Mucosa of descending colon (tissue), 3 donors: Measurements from ENCODE around the gene LEKR1. TPM values are rescaled to one million over a fixed set of nuclear protein-coding genes. Genes with fewer than 3 reads are reported as not detected.
"Not testable (repeated sequence)": the region's sequence is repeated elsewhere in the genome, so short reads cannot be mapped to it uniquely, and the experiment has no call there.

Experiments used
- ATAC-seq: fragments of 200-7000 bp; cut with Tn5 transposase; one replicate; pipeline ENCODE4 v1.9.1; 2020; ENCODE audit warnings: mild to moderate bottlenecking, moderate library complexity
- DNase-seq, 3 donors: peaks; one replicate each; pipeline ENCODE4 v3.0.0-alpha.2; 2020
- H3K36me3 ChIP-seq: fragments of 200-600 bp; one replicate; pipeline ENCODE4 v1.8.0; 2021; ENCODE audit warnings: low read depth, mild to moderate bottlenecking
- H3K4me1 ChIP-seq: fragments of 200-600 bp; one replicate; pipeline ENCODE4 v1.8.0; 2021; ENCODE audit warnings: low read depth, mild to moderate bottlenecking
- H3K4me3 ChIP-seq: fragments of 200-600 bp; one replicate; pipeline ENCODE4 v1.8.0; 2021; ENCODE audit warnings: mild to moderate bottlenecking
- H3K9me3 ChIP-seq: fragments of 200-600 bp; one replicate; pipeline ENCODE4 v1.8.0; 2021; ENCODE audit warnings: mild to moderate bottlenecking
- intact Hi-C, 2 donors: fragments of 100-400 bp; cut with DNase I in 1 of 2; cut with micrococcal nuclease in 1 of 2; formaldehyde crosslinking; loops; one replicate each; pipeline versions ENCODE4 v1.11.0 to v1.11.1; 2022; cut with DNase I, micrococcal nuclease
- total RNA-seq, 3 donors: library from RNA; stranded (reverse); fragmentation: NEBNext Ultra II Directional in 2 of 3; extraction: Animal tissue kit (Norgen Biotek cat#: 25700) in 2 of 3; gene quantifications; one replicate each; pipeline versions ENCODE4 v1.2.1 to v1.2.4, GENCODE V29; 2021 to 2023
- TF ChIP-seq, protein P1 (sequence below): fragments of 200-600 bp; IDR thresholded peaks from one replicate; pipeline ENCODE4 v1.8.0; 2022; ENCODE audit warnings: antibody characterized with exemption, mild to moderate bottlenecking
- donor health status: DM: no; HTN: no; CAD: no; lungs with moderate emphysema.
- donor health status: DM: no; HTN: no; CAD: no.
- donor health status: DM: no; HTN: yes; CAD: no.

LEKR1 gene
- total RNA-seq, 3 donors from 2014 or later: 1.9 to 3.5 (median 1.9) TPM

DNA sequence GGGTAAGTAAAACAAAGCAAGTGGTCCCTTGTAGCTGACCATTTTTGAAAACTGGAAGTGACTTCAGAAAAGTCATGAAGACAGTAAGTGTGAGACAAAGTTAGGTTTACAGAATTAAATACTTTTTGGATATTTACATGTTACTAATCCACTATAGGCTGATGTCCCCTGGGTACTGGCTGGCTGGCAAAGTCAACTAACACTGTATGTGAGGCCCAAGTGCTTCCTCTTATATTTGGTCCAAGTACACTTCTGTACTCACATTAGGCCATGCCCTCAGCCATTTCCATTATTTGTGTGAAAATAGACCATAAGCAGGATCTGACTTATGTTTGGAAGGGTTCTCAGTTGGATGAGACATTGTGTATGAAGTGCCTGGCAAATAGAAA lies 5.5 kb upstream of the LEKR1 start:
- intact Hi-C loops: loop anchor here (10.0 kb wide), 2 partner anchors 254 to 314 kb away; no protein-coding TSS in a partner anchor
- H3K36me3 ChIP-seq: no peaks in the 10 kb centered on the region
- no peak overlapping the region for H3K4me3 ChIP-seq
- no peak for ATAC-seq
- H3K9me3 ChIP-seq: no peaks in the 10 kb centered on the region
- TF ChIP-seq, protein P1, sequence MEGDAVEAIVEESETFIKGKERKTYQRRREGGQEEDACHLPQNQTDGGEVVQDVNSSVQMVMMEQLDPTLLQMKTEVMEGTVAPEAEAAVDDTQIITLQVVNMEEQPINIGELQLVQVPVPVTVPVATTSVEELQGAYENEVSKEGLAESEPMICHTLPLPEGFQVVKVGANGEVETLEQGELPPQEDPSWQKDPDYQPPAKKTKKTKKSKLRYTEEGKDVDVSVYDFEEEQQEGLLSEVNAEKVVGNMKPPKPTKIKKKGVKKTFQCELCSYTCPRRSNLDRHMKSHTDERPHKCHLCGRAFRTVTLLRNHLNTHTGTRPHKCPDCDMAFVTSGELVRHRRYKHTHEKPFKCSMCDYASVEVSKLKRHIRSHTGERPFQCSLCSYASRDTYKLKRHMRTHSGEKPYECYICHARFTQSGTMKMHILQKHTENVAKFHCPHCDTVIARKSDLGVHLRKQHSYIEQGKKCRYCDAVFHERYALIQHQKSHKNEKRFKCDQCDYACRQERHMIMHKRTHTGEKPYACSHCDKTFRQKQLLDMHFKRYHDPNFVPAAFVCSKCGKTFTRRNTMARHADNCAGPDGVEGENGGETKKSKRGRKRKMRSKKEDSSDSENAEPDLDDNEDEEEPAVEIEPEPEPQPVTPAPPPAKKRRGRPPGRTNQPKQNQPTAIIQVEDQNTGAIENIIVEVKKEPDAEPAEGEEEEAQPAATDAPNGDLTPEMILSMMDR: no peak
- peaks cover 15% of the 10 kb centered on the region for H3K4me1 ChIP-seq
- no peak for DNase-seq

DNA sequence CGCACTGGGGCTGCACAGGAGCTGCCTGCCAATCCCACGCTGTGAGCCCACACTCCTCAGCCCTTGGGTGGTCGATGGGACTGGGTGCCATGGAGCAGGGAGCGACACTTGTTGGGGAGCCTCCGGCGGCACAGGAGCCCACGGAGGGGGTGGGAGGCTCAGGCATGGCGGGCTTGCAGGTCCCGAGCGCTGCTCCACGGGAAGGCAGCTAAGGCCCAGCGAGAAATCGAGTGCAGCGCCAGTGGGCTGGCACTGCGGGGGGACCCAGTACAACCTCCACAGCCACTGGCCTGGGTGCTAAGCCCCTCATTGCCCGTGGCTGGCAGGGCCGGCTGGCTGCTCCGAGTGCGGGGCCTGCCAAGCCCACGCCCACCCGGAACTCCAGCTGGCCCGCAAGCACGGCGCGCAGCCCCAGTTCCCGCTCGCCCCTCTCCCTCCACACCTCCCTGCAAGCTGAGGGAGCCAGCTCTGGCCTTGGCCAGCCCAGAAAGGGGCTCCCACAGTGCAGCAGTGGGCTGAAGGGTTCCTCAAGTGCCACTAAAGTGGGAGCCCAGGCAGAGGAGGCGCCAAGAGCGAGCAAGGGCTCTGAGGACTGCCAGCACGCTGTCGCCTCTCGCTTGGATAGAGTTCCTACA lies 3.4 kb upstream of the LEKR1 start:
- not testable (repeated sequence) for H3K4me3 ChIP-seq, H3K9me3 ChIP-seq, H3K36me3 ChIP-seq, ATAC-seq, H3K4me1 ChIP-seq
- DNase-seq: peak in 1 of 3 donors; percentile 49
- intact Hi-C loops: loop anchor here (10.0 kb wide), 2 partner anchors 252 to 312 kb away; no protein-coding TSS in a partner anchor

DNA sequence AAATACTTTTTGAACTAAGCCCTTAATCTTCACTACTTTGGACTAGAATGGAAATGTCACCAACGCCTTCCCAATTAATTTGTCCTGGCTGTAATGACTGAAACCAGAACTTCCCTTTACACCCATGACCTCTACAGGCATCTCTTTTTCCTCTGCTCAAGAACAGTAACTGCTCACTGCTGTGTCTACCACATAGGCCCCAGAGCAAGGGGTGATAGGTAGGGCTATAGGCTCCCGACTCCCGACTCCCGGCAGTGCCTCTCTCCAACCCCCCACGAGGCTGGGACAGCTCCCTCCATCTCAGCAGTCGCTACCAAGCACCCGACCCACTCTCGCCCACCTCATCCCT lies 384 bp upstream of the LEKR1 start:
- H3K9me3 ChIP-seq: no peaks in the 10 kb centered on the region
- TF ChIP-seq, protein P1: no peak

DNA sequence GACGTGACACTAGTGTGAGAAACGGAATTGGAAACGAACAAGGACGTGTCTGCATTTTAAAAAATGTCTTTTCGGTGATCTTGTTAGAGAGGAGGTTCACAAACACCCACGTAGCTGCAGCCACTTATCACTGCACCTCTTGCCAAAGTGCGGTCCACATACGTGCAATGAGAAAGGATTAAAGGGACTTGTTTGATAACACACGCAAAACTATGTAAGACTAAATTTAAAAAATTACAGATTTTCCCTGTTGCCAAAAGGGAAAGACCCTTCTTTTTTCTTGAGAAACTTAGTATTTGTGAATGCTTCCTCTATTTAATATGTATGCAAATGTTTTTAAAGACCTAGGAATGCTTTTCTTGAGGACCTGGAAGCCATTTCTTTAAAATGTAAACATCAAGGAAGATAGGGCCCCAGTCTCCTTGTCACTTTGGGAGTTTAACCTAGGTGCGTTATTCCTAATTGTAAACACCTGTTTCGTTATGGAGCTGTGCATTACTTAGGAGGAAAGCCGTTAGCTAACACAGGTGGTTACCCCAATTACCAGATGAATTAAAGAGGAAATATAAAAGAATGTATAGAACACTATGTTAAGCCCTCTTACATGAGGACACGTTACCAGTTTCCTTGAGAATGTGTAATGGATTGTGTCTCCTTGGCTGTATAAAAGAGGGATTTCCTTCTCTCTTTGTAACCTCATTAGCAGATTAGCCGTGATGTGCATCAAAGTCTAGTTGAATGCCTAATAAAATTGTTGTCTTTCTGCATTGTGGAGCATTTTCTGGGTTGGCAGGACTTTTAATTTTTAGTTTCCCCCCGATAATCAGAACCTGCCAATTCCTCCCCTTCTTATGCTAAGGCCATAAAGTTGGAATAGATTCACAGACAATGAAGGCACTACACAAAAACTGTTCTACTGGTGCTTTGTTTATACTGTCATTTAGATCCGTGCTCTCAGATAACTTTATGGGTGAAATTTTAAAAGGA lies 1.0 kb downstream of the LEKR1 start:
- intact Hi-C loops: loop anchor here (10.0 kb wide), 2 partner anchors 248 to 308 kb away; no protein-coding TSS in a partner anchor
- no peak for DNase-seq

More for the DNA sequence above, 384 bp upstream of the LEKR1 start:
- ATAC-seq: peak; percentile 62
- Histone ChIP-seq H3K36me3 (no peaks in the 10 kb centered on the region), H3K4me1 (no peaks in the 10 kb centered on the region), H3K4me3 (peak overlapping the region; percentile 43)
- DNase-seq: no peak
- intact Hi-C loops: loop anchor here (10.0 kb wide), 2 partner anchors 249 to 309 kb away; no protein-coding TSS in a partner anchor

DNA sequence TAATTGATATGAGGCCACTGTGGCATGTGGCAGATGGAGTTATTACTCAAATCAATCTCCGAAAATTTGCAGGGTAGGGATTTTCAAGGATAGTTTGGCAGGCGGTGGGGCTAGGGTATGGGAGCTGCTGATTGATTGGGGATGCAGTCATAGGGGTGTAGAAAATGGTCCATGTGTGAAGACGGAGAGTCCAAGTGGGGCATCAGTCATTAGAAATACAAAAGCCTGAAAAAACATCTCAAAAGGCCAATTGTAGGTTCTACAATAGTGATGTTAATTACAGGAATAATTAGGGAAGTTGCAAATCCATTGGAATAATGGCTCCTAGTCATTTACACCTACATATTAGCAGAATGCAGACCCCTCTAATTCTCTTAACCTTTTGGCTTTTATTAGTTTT lies 4.9 kb downstream of the LEKR1 start:
- Histone ChIP-seq H3K4me3 (no peak overlapping the region), H3K9me3 (no peaks in the 10 kb centered on the region), H3K36me3 (no peaks in the 10 kb centered on the region), H3K4me1 (no peaks in the 10 kb centered on the region)
- intact Hi-C loops: no loop called here
- TF ChIP-seq, protein P1: no peak
- DNase-seq: no peak
- ATAC-seq: no peak

More for the DNA sequence above, 1.0 kb downstream of the LEKR1 start:
- ATAC-seq: no peak
- no peaks in the 10 kb centered on the region for H3K9me3 ChIP-seq
- TF ChIP-seq, protein P1: no peak
- H3K4me3 ChIP-seq: peak overlapping the region; percentile 43
- H3K4me1 ChIP-seq: no peaks in the 10 kb centered on the region
- H3K36me3 ChIP-seq: no peaks in the 10 kb centered on the region

DNA sequence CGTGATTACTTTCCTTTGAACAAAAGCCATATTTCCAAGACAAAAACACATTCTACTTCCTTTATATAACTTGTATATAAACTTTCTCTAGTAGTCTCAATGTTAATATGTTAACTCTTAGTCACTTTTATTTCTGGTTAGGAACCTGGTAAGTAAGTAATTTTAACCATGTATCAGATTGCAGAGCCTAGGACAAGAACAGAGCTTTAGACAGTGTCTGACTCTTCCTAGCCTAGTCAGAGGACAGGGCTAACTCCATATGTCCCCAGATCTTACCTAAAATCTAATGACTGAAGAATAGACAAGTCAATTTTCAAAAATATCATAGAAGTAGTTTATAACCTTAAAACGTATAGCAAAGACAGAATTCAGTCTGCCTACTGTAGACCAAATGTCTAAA lies 8.3 kb downstream of the LEKR1 start:
- no peaks in the 10 kb centered on the region for H3K4me1 ChIP-seq
- DNase-seq (no peak), ATAC-seq (no peak)
- H3K9me3 ChIP-seq: no peaks in the 10 kb centered on the region
- intact Hi-C loops: no loop called here
- TF ChIP-seq, protein P1: no peak
- H3K36me3 ChIP-seq: no peaks in the 10 kb centered on the region
- H3K4me3 ChIP-seq: no peak overlapping the region
